SK-N-SH (cell line): ENCODE measurements around the gene GAS7. TPM values are rescaled to one million over a fixed set of nuclear protein-coding genes. Genes with fewer than 3 reads are reported as not detected.

Source experiments
- CTCF ChIA-PET: fragments of 300-600, 350-600 bp; formaldehyde crosslinking; extraction: SDS; loops from one replicate; lab custom pipeline; 2021; lab: Yijun Ruan, JAX
- POLR2A ChIA-PET: fragments of 350-600 bp; sonication (Branson Sonifier 250); formaldehyde crosslinking; extraction: SDS; loops from one replicate; lab custom pipeline; 2020; ENCODE audit warnings: antibody characterized with exemption, inconsistent platforms; lab: Yijun Ruan, JAX
- DNase-seq: peaks from one replicate; pipeline ENCODE4 v3.0.0; 2012
- H2AFZ ChIP-seq: fragments of 200-600 bp; sonication (generic); 2 replicates; pipeline ENCODE4 v1.8.1; 2016; ENCODE audit warnings: antibody characterized with exemption, mild to moderate bottlenecking, low read depth
- H3F3A ChIP-seq: fragments of 200-600 bp; sonication (generic); replicated peaks from 2 replicates; pipeline ENCODE3; 2016; ENCODE audit warnings: antibody characterized with exemption, mild to moderate bottlenecking; ENCODE audit not compliant: insufficient read depth
- H3K27ac ChIP-seq, 2 experiments: fragments of 200-500 bp in 1 of 2; fragments of 200-600 bp in 1 of 2; sonication (Bioruptor generic) in 1 of 2; sonication (generic), shearing (Covaris generic) in 1 of 2; 2 replicates each; pipeline versions ENCODE4 v1.5.1 to v1.6.1; 2014 to 2016; ENCODE audit warnings: low read depth in 2 of 2, inconsistent platforms in 1 of 2, low read length in 1 of 2, mild to moderate bottlenecking in 1 of 2, mixed read lengths in 1 of 2
- H3K27me3 ChIP-seq: fragments of 200-600 bp; sonication (generic), shearing (Covaris generic); 2 replicates; pipeline ENCODE4 v1.6.1; 2016; ENCODE audit warnings: mixed run types; ENCODE audit not compliant: insufficient read depth
- H3K36me3 ChIP-seq, 2 experiments: fragments of 200-500 bp in 1 of 2; fragments of 200-600 bp in 1 of 2; sonication (Bioruptor generic) in 1 of 2; sonication (generic) in 1 of 2; replicated peaks in 1 of 2; 2 replicates each; pipeline versions ENCODE3 to v1.5.1; 2014 to 2016; ENCODE audit warnings: low read length in 1 of 2, mild to moderate bottlenecking in 1 of 2; ENCODE audit not compliant: insufficient read depth in 2 of 2, control insufficient read depth in 1 of 2
- H3K4me1 ChIP-seq, 2 experiments: fragments of 200-500 bp in 1 of 2; fragments of 200-600 bp in 1 of 2; sonication (Bioruptor generic) in 1 of 2; sonication (generic), shearing (Covaris generic) in 1 of 2; 2 replicates each; pipeline versions ENCODE4 v1.5.1 to v1.6.1; 2014 to 2016; ENCODE audit warnings: low read depth in 1 of 2, low read length in 1 of 2, mixed run types in 1 of 2; ENCODE audit not compliant: insufficient read depth in 2 of 2, control insufficient read depth in 1 of 2
- H3K4me2 ChIP-seq: fragments of 200-600 bp; sonication (generic), shearing (Covaris generic); 2 replicates; pipeline ENCODE4 v1.6.1; 2017; ENCODE audit warnings: mixed run types
- H3K4me3 ChIP-seq, 2 experiments: fragments of 200-500 bp in 1 of 2; fragments of 200-600 bp in 1 of 2; sonication (Bioruptor generic) in 1 of 2; sonication (generic), shearing (Covaris generic) in 1 of 2; 2 replicates each; pipeline versions ENCODE4 v1.5.1 to v1.8.1; 2014 to 2016; ENCODE audit warnings: low read depth in 2 of 2, inconsistent platforms in 1 of 2, low read length in 1 of 2, mild to moderate bottlenecking in 1 of 2, mixed read lengths in 1 of 2, moderate library complexity in 1 of 2
- H3K79me2 ChIP-seq: fragments of 200-600 bp; sonication (generic); 2 replicates; pipeline ENCODE4 v1.8.1; 2017; ENCODE audit warnings: mild to moderate bottlenecking; ENCODE audit not compliant: insufficient read depth
- H3K9ac ChIP-seq: fragments of 200-600 bp; sonication (generic); 2 replicates; pipeline ENCODE4 v1.6.1; 2017; ENCODE audit warnings: mixed run types
- H3K9me2 ChIP-seq: fragments of 200-600 bp; sonication (generic); 2 replicates; pipeline ENCODE4 v1.6.1; 2017; ENCODE audit warnings: mixed run types
- H3K9me3 ChIP-seq: fragments of 200-600 bp; sonication (generic); 2 replicates; pipeline ENCODE4 v1.6.1; 2017; ENCODE audit warnings: mixed run types, mild to moderate bottlenecking, moderate library complexity
- H4K20me1 ChIP-seq: fragments of 200-600 bp; sonication (generic); 2 replicates; pipeline ENCODE4 v1.6.1; 2017; ENCODE audit warnings: mild to moderate bottlenecking, mixed run types; ENCODE audit not compliant: insufficient read depth
- CHD2 ChIP-seq: fragments of 150-350 bp; IDR thresholded peaks from 2 replicates; pipeline ENCODE4 v1.6.1; 2018; ENCODE audit warnings: low read length; ENCODE audit not compliant: partially characterized antibody
- ELF1 ChIP-seq: IDR thresholded peaks from 2 replicates; pipeline ENCODE4 v1.4.0; 2012
- EP300 ChIP-seq, 2 experiments: IDR thresholded peaks; 2 replicates each; pipeline versions ENCODE4 v1.4.0 to v1.6.1; 2012; ENCODE audit warnings: borderline replicate concordance in 1 of 2, low read depth in 1 of 2, low read length in 1 of 2
- EZH2phosphoT487 ChIP-seq: fragments of 200-600 bp; sonication (generic); IDR thresholded peaks from 2 replicates; pipeline ENCODE4 v1.6.1; 2017; ENCODE audit warnings: low read depth, mixed run types, mild to moderate bottlenecking, antibody characterized with exemption, moderate library complexity, borderline replicate concordance
- FOXJ3 ChIP-seq: sonication (generic); formaldehyde crosslinking; IDR thresholded peaks from 2 replicates; pipeline ENCODE4 v1.5.1; 2020; ENCODE audit warnings: mild to moderate bottlenecking, missing genetic modification reagents
- MEF2A ChIP-seq: IDR thresholded peaks from 2 replicates; pipeline ENCODE4 v1.4.0; 2012; ENCODE audit warnings: low read depth, borderline replicate concordance
- MXI1 ChIP-seq: IDR thresholded peaks from 2 replicates; pipeline ENCODE4 v1.6.1; 2012; ENCODE audit warnings: mild to moderate bottlenecking, low read depth, low read length, improper control_type of control experiment
- NRF1 ChIP-seq: IDR thresholded peaks from 2 replicates; pipeline ENCODE4 v1.6.1; 2012; ENCODE audit warnings: low read depth, mild to moderate bottlenecking, low read length
- RCOR1 ChIP-seq: fragments of 150-350 bp; IDR thresholded peaks from 2 replicates; pipeline ENCODE4 v1.6.1; 2017; ENCODE audit warnings: antibody characterized with exemption, low read length
- REST ChIP-seq: IDR thresholded peaks from 2 replicates; pipeline ENCODE4 v1.6.1; 2012; ENCODE audit warnings: mild to moderate bottlenecking, low read depth, low read length, moderate library complexity
- RFX5 ChIP-seq: IDR thresholded peaks from 2 replicates; pipeline ENCODE4 v1.6.1; 2012; ENCODE audit warnings: mild to moderate bottlenecking, improper control_type of control experiment, low read length
- TCF12 ChIP-seq: IDR thresholded peaks from 2 replicates; pipeline ENCODE4 v1.4.0; 2012
- USF2 ChIP-seq: fragments of 150-350 bp; IDR thresholded peaks from 2 replicates; pipeline ENCODE4 v1.6.1; 2017; ENCODE audit warnings: antibody characterized with exemption, low read length, low read depth, borderline replicate concordance
- YY1 ChIP-seq: IDR thresholded peaks from 2 replicates; pipeline ENCODE4 v1.4.0; 2012; ENCODE audit warnings: low read depth, mild to moderate bottlenecking
- WGBS: methylation state at CpG from one replicate; pipeline ENCODE4 v1.1.6; 2017; ENCODE audit warnings: low lambda C conversion rate; 5-methylcytosine and 5-hydroxymethylcytosine counted together
- polyA plus RNA-seq, 3 experiments: library from polyadenylated mRNA; depleted of rRNA; stranded (reverse); fragments of >200 nt; gene quantifications; 2 replicates each; pipeline ENCODE4 v1.2.3, GENCODE V29; 2012
- TF ChIP-seq, protein P1 (sequence below): fragments of 150-350 bp; IDR thresholded peaks from 2 replicates; pipeline ENCODE4 v1.6.1; 2016; ENCODE audit warnings: mild to moderate bottlenecking, low read depth, low read length
- TF ChIP-seq, protein P2 (sequence below): fragments of 200-600 bp; sonication (generic); IDR thresholded peaks from 2 replicates; pipeline ENCODE4 v1.6.1; 2017; ENCODE audit warnings: antibody characterized with exemption, mild to moderate bottlenecking, moderate library complexity

GAS7 gene
- polyA plus RNA-seq, 1 of the 3 experiments (the other 2 are of a cell fraction): 0.12 TPM

GRCh38 chr17:10156077-10156435 lies 42.4 kb downstream of the GAS7 start:
- H4K20me1 ChIP-seq: no peaks in the 10 kb centered on the region
- 28% methylated on average over 4 of the region's 4 CpGs for WGBS
- no peaks in the 10 kb centered on the region for H3K36me3 ChIP-seq

DNA sequence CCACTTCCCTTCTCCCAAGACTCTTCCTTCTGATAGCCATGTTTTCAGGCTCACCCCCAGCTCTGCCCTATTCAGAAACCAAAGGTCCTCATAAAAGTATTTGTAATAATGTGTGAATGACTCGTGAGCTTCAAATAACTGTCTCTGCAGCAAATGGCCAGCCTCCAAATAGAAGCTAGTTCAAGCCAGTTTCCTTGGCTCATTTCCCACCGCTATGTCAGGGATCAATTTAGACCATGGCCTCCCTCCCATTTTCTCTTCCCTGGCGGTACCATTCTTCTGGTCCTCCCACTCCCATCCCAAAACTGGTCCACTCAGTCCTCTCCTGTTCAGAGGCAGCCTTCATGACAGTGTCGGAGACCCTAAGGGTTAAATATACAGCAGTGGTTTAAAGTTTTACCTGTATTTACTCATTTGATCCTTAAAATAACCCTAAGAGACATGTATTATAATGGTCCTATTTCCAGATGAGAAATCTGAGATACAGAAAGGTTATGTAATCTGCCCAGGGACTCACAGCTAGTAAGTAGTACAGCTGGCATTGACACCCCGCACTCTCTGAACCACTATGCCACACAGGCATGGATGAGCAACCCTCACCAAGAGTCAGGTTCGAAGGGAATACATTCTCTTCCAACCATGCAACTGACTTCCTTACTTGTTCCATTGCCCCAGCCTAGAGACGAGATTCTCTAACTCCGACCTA lies 42.9 kb downstream of the GAS7 start:
- H3K9me3 ChIP-seq: no peaks in the 10 kb centered on the region
- DNase-seq: no peak
- TF ChIP-seq REST (no peak), USF2 (no peak), EP300 (IDR thresholded peaks at IDR 0.05; ENCODE audit: borderline replicate concordance in 1 of 2, low read depth in 1 of 2, low read length in 1 of 2) (no peak), EZH2phosphoT487 (no peak), RCOR1 (no peak), FOXJ3 (CRISPR knock-in tag) (no peak), NRF1 (no peak), RFX5 (no peak), MXI1 (no peak)

More at GRCh38 chr17:10156077-10156435, 42.4 kb downstream of the GAS7 start:
- Histone ChIP-seq H3K9ac (no peak overlapping the region), H2AFZ (no peak overlapping the region), H3K9me2 (no peaks in the 10 kb centered on the region), H3K4me1 (no peaks in the 10 kb centered on the region), H3K4me2 (no peak overlapping the region), H3F3A (no peaks in the 10 kb centered on the region), H3K27me3 (no peaks in the 10 kb centered on the region; the same call in 1 of the 2 replicates), H3K79me2 (no peaks in the 10 kb centered on the region), H3K4me3 (no peak overlapping the region), H3K9me3 (no peaks in the 10 kb centered on the region), H3K27ac (no peak overlapping the region)
- POLR2A ChIA-PET: no interaction called here
- DNase-seq: no peak
- no peak for TF ChIP-seq MEF2A
- no peak for TF ChIP-seq ELF1
- TF ChIP-seq TCF12: no peak
- no peak for TF ChIP-seq EZH2phosphoT487
- TF ChIP-seq YY1: no peak
- TF ChIP-seq, protein P1, sequence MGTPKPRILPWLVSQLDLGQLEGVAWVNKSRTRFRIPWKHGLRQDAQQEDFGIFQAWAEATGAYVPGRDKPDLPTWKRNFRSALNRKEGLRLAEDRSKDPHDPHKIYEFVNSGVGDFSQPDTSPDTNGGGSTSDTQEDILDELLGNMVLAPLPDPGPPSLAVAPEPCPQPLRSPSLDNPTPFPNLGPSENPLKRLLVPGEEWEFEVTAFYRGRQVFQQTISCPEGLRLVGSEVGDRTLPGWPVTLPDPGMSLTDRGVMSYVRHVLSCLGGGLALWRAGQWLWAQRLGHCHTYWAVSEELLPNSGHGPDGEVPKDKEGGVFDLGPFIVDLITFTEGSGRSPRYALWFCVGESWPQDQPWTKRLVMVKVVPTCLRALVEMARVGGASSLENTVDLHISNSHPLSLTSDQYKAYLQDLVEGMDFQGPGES: no peak
- TF ChIP-seq, protein P2, sequence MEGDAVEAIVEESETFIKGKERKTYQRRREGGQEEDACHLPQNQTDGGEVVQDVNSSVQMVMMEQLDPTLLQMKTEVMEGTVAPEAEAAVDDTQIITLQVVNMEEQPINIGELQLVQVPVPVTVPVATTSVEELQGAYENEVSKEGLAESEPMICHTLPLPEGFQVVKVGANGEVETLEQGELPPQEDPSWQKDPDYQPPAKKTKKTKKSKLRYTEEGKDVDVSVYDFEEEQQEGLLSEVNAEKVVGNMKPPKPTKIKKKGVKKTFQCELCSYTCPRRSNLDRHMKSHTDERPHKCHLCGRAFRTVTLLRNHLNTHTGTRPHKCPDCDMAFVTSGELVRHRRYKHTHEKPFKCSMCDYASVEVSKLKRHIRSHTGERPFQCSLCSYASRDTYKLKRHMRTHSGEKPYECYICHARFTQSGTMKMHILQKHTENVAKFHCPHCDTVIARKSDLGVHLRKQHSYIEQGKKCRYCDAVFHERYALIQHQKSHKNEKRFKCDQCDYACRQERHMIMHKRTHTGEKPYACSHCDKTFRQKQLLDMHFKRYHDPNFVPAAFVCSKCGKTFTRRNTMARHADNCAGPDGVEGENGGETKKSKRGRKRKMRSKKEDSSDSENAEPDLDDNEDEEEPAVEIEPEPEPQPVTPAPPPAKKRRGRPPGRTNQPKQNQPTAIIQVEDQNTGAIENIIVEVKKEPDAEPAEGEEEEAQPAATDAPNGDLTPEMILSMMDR: no peak
- no peak for TF ChIP-seq RCOR1
- TF ChIP-seq CHD2: no peak
- no peak for TF ChIP-seq NRF1
- CTCF ChIA-PET: interaction anchor here (0.8 kb wide), 1 partner anchor 21 kb away, joined by 3 read pairs; no protein-coding TSS in a partner anchor

More for the DNA sequence above, 42.9 kb downstream of the GAS7 start:
- Histone ChIP-seq H2AFZ (no peak overlapping the region), H4K20me1 (no peaks in the 10 kb centered on the region), H3K9ac (no peak overlapping the region), H3K9me2 (no peaks in the 10 kb centered on the region), H3K79me2 (no peaks in the 10 kb centered on the region), H3K4me1 (no peaks in the 10 kb centered on the region), H3K36me3 (no peaks in the 10 kb centered on the region), H3K27ac (no peak overlapping the region), H3K4me3 (no peak overlapping the region), H3F3A (no peaks in the 10 kb centered on the region), H3K4me2 (no peak overlapping the region), H3K27me3 (no peaks in the 10 kb centered on the region; the same call in 1 of the 2 replicates)
- WGBS: 35% methylated on average over 8 of the region's 8 CpGs
- POLR2A ChIA-PET: no interaction called here
- CTCF ChIA-PET: interaction anchor here (0.8 kb wide), 1 partner anchor 20 kb away, joined by 3 read pairs; no protein-coding TSS in a partner anchor
